Osteocyte (in vitro differentiated cells): ENCODE measurements around the gene SIRPB2. TPM values are rescaled to one million over a fixed set of nuclear protein-coding genes. Genes with fewer than 3 reads are reported as not detected.

ENCODE experiments used
- DNase-seq: peaks from one replicate; pipeline ENCODE4 v3.0.0; 2021; ENCODE audit warnings: mixed read lengths; ENCODE audit not compliant: unreplicated experiment; ENCODE audit errors: extremely low spot score
- H3K27ac Mint-ChIP-seq: one replicate; pipeline ENCODE4 v1.8.0; 2021; ENCODE audit warnings: mild to moderate bottlenecking, mixed read lengths; ENCODE audit not compliant: unreplicated experiment
- H3K27me3 Mint-ChIP-seq: one replicate; pipeline ENCODE4 v1.8.0; 2021; ENCODE audit warnings: mixed read lengths; ENCODE audit not compliant: unreplicated experiment
- H3K36me3 Mint-ChIP-seq: one replicate; pipeline ENCODE4 v1.8.0; 2021; ENCODE audit warnings: mixed read lengths; ENCODE audit not compliant: unreplicated experiment
- H3K4me1 Mint-ChIP-seq: one replicate; pipeline ENCODE4 v1.8.0; 2021; ENCODE audit warnings: mixed read lengths; ENCODE audit not compliant: unreplicated experiment
- H3K4me3 Mint-ChIP-seq: one replicate; pipeline ENCODE4 v1.8.0; 2021; ENCODE audit warnings: mild to moderate bottlenecking, moderate library complexity, mixed read lengths; ENCODE audit not compliant: unreplicated experiment
- H3K9me3 Mint-ChIP-seq: one replicate; pipeline ENCODE4 v1.8.0; 2021; ENCODE audit warnings: mixed read lengths; ENCODE audit not compliant: unreplicated experiment
- CTCF ChIP-seq: fragments of 200-600 bp; sonication (generic); IDR thresholded peaks from 2 replicates; pipeline ENCODE4 v1.5.0; 2021; ENCODE audit warnings: antibody characterized with exemption, mild to moderate bottlenecking, moderate library complexity
- total RNA-seq: library from RNA; stranded (reverse); gene quantifications from 2 replicates; pipeline ENCODE4 v1.2.1, GENCODE V29; 2021

SIRPB2 gene
- total RNA-seq, 1 donor from 2014 or later, result not detected

GRCh38 chr20:1427457-1428054 is 63.7 kb downstream of the SIRPB2 start:
- DNase-seq, result no peak
- Mint-ChIP-seq H3K4me3 (no peak overlapping the region), H3K4me1 (peaks cover 9% of the 10 kb centered on the region), H3K36me3 (no peaks in the 10 kb centered on the region), H3K27me3 (peaks cover 8% of the 10 kb centered on the region), H3K27ac (no peak overlapping the region), H3K9me3 (no peaks in the 10 kb centered on the region)
- no peak for TF ChIP-seq CTCF

GRCh38 chr20:1426231-1426849 is 64.9 kb downstream of the SIRPB2 start:
- H3K4me1 Mint-ChIP-seq, result peaks cover 9% of the 10 kb centered on the region
- no peaks in the 10 kb centered on the region for H3K27me3 Mint-ChIP-seq
- peak; percentile 66 for DNase-seq
- no peak overlapping the region for H3K27ac Mint-ChIP-seq
- no peaks in the 10 kb centered on the region for H3K36me3 Mint-ChIP-seq
- no peak overlapping the region for H3K4me3 Mint-ChIP-seq
- no peaks in the 10 kb centered on the region for H3K9me3 Mint-ChIP-seq
- TF ChIP-seq CTCF, result no peak

Other genes starting within 250 kb of the SIRPB2 start
- gene SNPH, start 225.1 kb downstream of the SIRPB2 start, total RNA-seq, result 8.0 and 8.9 TPM in 2 replicates
- gene SDCBP2, start 162.3 kb downstream of the SIRPB2 start, total RNA-seq, result 0.97 and 1.6 TPM in 2 replicates
- 180 and 187 TPM in 2 replicates for gene FKBP1A, start 98.4 kb downstream of the SIRPB2 start, total RNA-seq
- 74.6 and 80.1 TPM in 2 replicates for gene NSFL1C, start 24.6 kb downstream of the SIRPB2 start, total RNA-seq
- gene SIRPD, start 66.3 kb upstream of the SIRPB2 start, total RNA-seq, result not detected in 2 replicates
- 1.1 TPM in 2 replicates for gene SIRPB1, start 128.6 kb upstream of the SIRPB2 start, total RNA-seq
- not detected in 2 replicates for gene SIRPG, start 166.4 kb upstream of the SIRPB2 start, total RNA-seq